K562 (cell line): ENCODE data around the gene PTPRE. TPM values are rescaled to one million over a fixed set of nuclear protein-coding genes. Genes with fewer than 3 reads are reported as not detected.

Experiments used
- ARID2 ChIP-seq: fragments of 450-650 bp; IDR thresholded peaks from 2 replicates; pipeline ENCODE4 v1.6.1; 2017; ENCODE audit warnings: antibody characterized with exemption, mild to moderate bottlenecking
- EHMT2 ChIP-seq: fragments of 450-650 bp; IDR thresholded peaks from 2 replicates; pipeline ENCODE4 v1.6.1; 2018; ENCODE audit warnings: antibody characterized with exemption
- HDAC3 ChIP-seq: fragments of 450-650 bp; IDR thresholded peaks from 2 replicates; pipeline ENCODE4 v1.6.1; 2018; ENCODE audit warnings: borderline replicate concordance, mild to moderate bottlenecking, moderate library complexity; ENCODE audit not compliant: partially characterized antibody
- KHSRP ChIP-seq: fragments of 450-650 bp; IDR thresholded peaks from 2 replicates; pipeline ENCODE4 v1.6.1; 2017
- PHF20 ChIP-seq: fragments of 450-650 bp; IDR thresholded peaks from 2 replicates; pipeline ENCODE4 v1.6.1; 2018; ENCODE audit not compliant: partially characterized antibody
- POLR2B ChIP-seq: fragments of 450-650 bp; IDR thresholded peaks from 2 replicates; pipeline ENCODE4 v1.6.1; 2018; ENCODE audit warnings: low read depth; ENCODE audit not compliant: partially characterized antibody
- PTRF ChIP-seq: fragments of 450-650 bp; IDR thresholded peaks from 2 replicates; pipeline ENCODE4 v1.6.1; 2016; ENCODE audit warnings: mild to moderate bottlenecking, missing genetic modification characterization, missing compliant biosample characterization
- RFX1 ChIP-seq: fragments of 450-650 bp; IDR thresholded peaks from 2 replicates; pipeline ENCODE4 v1.6.1; 2016; ENCODE audit warnings: mild to moderate bottlenecking, moderate library complexity
- SPI1 ChIP-seq: IDR thresholded peaks from 2 replicates; pipeline ENCODE4 v1.6.1; 2011; ENCODE audit warnings: low read depth, low read length, control low read depth, borderline replicate concordance
- ZBTB40 ChIP-seq, 2 experiments: fragments of 450-650 bp in 1 of 2; sonication (generic) in 1 of 2; formaldehyde crosslinking in 1 of 2; IDR thresholded peaks; 2 replicates each; pipeline versions ENCODE4 v1.7.1 to v1.9.0; 2016 to 2022; ENCODE audit warnings: inconsistent platforms in 1 of 2, mild to moderate bottlenecking in 1 of 2, missing genetic modification reagents in 1 of 2
- ZNF583 ChIP-seq: fragments of 250-450 bp; sonication (Bioruptor Pico); IDR thresholded peaks from 2 replicates; pipeline ENCODE4 v1.4.0; 2020
- polyA plus RNA-seq, 8 experiments: library from polyadenylated mRNA; depleted of rRNA in 4 of 8; stranded (reverse) in 5 of 8; unstranded in 3 of 8; fragments of >200 nt; fragmentation: Nextera tagmentation in 2 of 8; fragmentation: Illumina TruSeq in 1 of 8; extraction: Ambion mirVana in 2 of 8; extraction: Trizol in 1 of 8; gene quantifications; 2 replicates each; pipeline versions ENCODE4 v1.2.1 to v1.2.3, GENCODE V29; 2011 to 2014; ENCODE audit warnings: inconsistent platforms in 1 of 8, missing spikeins in 1 of 8
- total RNA-seq, 7 experiments: library from RNA; depleted of rRNA in 6 of 7; stranded (reverse); fragments of >200 nt in 6 of 7; fragmentation: Illumina TruSeq in 2 of 7; extraction: Trizol in 2 of 7; gene quantifications; 2 replicates each; pipeline versions ENCODE4 v1.2.1 to v1.2.3, GENCODE V29; 2011 to 2021; ENCODE audit warnings: low replicate concordance in 1 of 7
- TF ChIP-seq, protein P1 (sequence below): sonication (generic); formaldehyde crosslinking; IDR thresholded peaks from 2 replicates; pipeline ENCODE4 v1.8.0; 2022; ENCODE audit warnings: missing genetic modification reagents, mild to moderate bottlenecking, borderline replicate concordance
- TF ChIP-seq, protein P2 (sequence below), 3 experiments: fragments of 200-800 bp in 1 of 3; fragments of 250-450 bp in 1 of 3; fragments of 450-650 bp in 1 of 3; sonication (Bioruptor Pico) in 1 of 3; sonication (Bioruptor generic) in 1 of 3; formaldehyde crosslinking in 1 of 3; IDR thresholded peaks; 2 replicates each; pipeline versions ENCODE4 v1.6.1 to v1.8.0; 2016 to 2022; ENCODE audit warnings: mild to moderate bottlenecking in 2 of 3, missing genetic modification characterization in 2 of 3, missing compliant biosample characterization in 1 of 3, moderate library complexity in 1 of 3

The PTPRE gene
- total and polyA plus RNA-seq, 9 of the 15 experiments (the other 6 are each of a cell fraction or from before 2014, with no cell fraction given), result 0.01 to 0.13 (median 0.04) TPM; not detected in 4

DNA sequence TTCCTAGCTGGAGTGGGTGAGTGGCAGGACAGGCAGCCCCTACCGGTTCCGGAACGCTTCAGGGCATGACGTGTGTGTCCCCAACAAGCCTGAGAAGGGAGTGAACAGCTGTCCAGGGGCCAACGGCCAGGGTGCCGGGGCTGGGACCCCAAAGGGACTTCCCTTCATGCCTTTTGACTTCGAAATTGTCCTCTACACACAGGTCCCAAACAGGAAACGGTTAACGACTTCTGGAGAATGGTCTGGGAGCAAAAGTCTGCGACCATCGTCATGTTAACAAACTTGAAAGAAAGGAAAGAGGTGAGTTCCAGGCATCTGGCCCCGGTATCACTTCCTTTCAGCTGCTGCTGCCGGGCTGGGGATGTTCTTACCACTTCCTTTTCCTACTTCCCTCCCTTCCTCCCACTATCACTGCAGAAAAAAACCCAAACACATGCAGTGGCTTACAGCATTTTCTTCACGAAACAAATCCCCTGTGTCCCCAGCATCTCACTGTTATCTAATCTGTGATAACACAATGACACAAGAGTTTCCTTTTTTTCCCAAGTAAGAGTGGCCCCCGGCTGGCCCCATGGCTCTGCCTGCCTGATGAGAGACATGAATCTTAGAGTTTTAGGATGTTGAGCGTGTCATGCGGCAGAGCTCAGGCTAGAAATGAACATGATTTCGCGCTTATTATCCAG, 156.1 kb downstream of the PTPRE start (continued):
- TF ChIP-seq ZBTB40 (IDR thresholded peaks at IDR 0.05), result peak; percentile 38; the same call in 1 of the 2 replicates
- no peak for TF ChIP-seq ZBTB40 (CRISPR knock-in tag; IDR thresholded peaks at IDR 0.05)
- TF ChIP-seq, protein P1, sequence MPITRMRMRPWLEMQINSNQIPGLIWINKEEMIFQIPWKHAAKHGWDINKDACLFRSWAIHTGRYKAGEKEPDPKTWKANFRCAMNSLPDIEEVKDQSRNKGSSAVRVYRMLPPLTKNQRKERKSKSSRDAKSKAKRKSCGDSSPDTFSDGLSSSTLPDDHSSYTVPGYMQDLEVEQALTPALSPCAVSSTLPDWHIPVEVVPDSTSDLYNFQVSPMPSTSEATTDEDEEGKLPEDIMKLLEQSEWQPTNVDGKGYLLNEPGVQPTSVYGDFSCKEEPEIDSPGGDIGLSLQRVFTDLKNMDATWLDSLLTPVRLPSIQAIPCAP (CRISPR knock-in tag), result no peak
- TF ChIP-seq PTRF, result no peak
- TF ChIP-seq ZNF583 (CRISPR knock-in tag), result no peak
- no peak for TF ChIP-seq KHSRP
- TF ChIP-seq SPI1, result peak; percentile 58; the same call in 1 of the 2 replicates
- TF ChIP-seq ARID2, result no peak
- TF ChIP-seq, protein P2, sequence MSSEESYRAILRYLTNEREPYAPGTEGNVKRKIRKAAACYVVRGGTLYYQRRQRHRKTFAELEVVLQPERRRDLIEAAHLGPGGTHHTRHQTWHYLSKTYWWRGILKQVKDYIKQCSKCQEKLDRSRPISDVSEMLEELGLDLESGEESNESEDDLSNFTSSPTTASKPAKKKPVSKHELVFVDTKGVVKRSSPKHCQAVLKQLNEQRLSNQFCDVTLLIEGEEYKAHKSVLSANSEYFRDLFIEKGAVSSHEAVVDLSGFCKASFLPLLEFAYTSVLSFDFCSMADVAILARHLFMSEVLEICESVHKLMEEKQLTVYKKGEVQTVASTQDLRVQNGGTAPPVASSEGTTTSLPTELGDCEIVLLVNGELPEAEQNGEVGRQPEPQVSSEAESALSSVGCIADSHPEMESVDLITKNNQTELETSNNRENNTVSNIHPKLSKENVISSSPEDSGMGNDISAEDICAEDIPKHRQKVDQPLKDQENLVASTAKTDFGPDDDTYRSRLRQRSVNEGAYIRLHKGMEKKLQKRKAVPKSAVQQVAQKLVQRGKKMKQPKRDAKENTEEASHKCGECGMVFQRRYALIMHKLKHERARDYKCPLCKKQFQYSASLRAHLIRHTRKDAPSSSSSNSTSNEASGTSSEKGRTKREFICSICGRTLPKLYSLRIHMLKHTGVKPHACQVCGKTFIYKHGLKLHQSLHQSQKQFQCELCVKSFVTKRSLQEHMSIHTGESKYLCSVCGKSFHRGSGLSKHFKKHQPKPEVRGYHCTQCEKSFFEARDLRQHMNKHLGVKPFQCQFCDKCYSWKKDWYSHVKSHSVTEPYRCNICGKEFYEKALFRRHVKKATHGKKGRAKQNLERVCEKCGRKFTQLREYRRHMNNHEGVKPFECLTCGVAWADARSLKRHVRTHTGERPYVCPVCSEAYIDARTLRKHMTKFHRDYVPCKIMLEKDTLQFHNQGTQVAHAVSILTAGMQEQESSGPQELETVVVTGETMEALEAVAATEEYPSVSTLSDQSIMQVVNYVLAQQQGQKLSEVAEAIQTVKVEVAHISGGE (CRISPR knock-in tag; IDR thresholded peaks at IDR 0.05), result 0 out of 6 replicates have a peak, but pooled peaks of 1 of the 3 experiments have one; percentile 32
- TF ChIP-seq EHMT2, result no peak
- no peak for TF ChIP-seq RFX1
- TF ChIP-seq HDAC3, result no peak
- TF ChIP-seq POLR2B, result no peak
- TF ChIP-seq PHF20, result no peak
